GF-D8 (cell line): ENCODE results near the gene CTNND2.

Source experiments
- DNase-seq: peaks from one replicate; lab custom pipeline; 2025; lab: John Stamatoyannopoulos, UW

Gene CTNND2

GRCh38 chr5:11172484-11172883, 731.8 kb downstream of the CTNND2 start:
- no peak for DNase-seq

- no peak for DNase-seq
Measured at GRCh38 chr5:11171236-11171635, 733.0 kb downstream of the CTNND2 start.

GRCh38 chr5:11166923-11167322, 737.3 kb downstream of the CTNND2 start:
- no peak for DNase-seq

GRCh38 chr5:11164531-11165294, 739.5 kb downstream of the CTNND2 start:
- DNase-seq: no peak

- no peak for DNase-seq
Measured at GRCh38 chr5:11157132-11157531, 747.1 kb downstream of the CTNND2 start.

- DNase-seq: no peak
Measured at GRCh38 chr5:11153670-11154382, 750.4 kb downstream of the CTNND2 start.

GRCh38 chr5:11152368-11152767, 751.9 kb downstream of the CTNND2 start:
- DNase-seq: no peak

GRCh38 chr5:11150976-11151375, 753.3 kb downstream of the CTNND2 start:
- DNase-seq: no peak

GRCh38 chr5:11148810-11149539, 755.3 kb downstream of the CTNND2 start:
- DNase-seq: no peak

GRCh38 chr5:11146171-11146570, 758.1 kb downstream of the CTNND2 start:
- no peak for DNase-seq

- DNase-seq: no peak
Measured at GRCh38 chr5:11143456-11144267, 760.6 kb downstream of the CTNND2 start.

- no peak for DNase-seq
Measured at GRCh38 chr5:11139217-11139865, 764.9 kb downstream of the CTNND2 start.

GRCh38 chr5:11130131-11130530, 774.1 kb downstream of the CTNND2 start:
- no peak for DNase-seq

GRCh38 chr5:11128021-11128420, 776.2 kb downstream of the CTNND2 start:
- no peak for DNase-seq

- DNase-seq: no peak
Measured at GRCh38 chr5:11126844-11127243, 777.4 kb downstream of the CTNND2 start.

- DNase-seq: no peak
Measured at GRCh38 chr5:11121885-11122284, 782.4 kb downstream of the CTNND2 start.

GRCh38 chr5:11110128-11110527, 794.1 kb downstream of the CTNND2 start:
- DNase-seq: no peak

GRCh38 chr5:11105696-11106095, 798.5 kb downstream of the CTNND2 start:
- no peak for DNase-seq

- no peak for DNase-seq
Measured at GRCh38 chr5:11104651-11105112, 799.6 kb downstream of the CTNND2 start.

GRCh38 chr5:11104210-11104609, 800.0 kb downstream of the CTNND2 start:
- no peak for DNase-seq

- no peak for DNase-seq
Measured at GRCh38 chr5:11084111-11084510, 820.1 kb downstream of the CTNND2 start.
